Measurements from ENCODE around the gene DUSP7.

DUSP7 gene

GRCh38 chr3:52041118-52041731, 15.1 kb downstream of the DUSP7 start:
- DNase-seq = peak; percentile 69
- H3K27ac ChIP-seq = peak overlapping the region; percentile 85

GRCh38 chr3:52040600-52040999, 15.8 kb downstream of the DUSP7 start:
- H3K27me3 ChIP-seq (ENCODE audit: insufficient read depth, low read depth, severe bottlenecking) = no peaks in the 10 kb centered on the region
- peak overlapping the region; percentile 85 for H3K27ac ChIP-seq
- no peak for DNase-seq
- H3K4me3 ChIP-seq (ENCODE audit: low read depth, low read length) = no peak overlapping the region
- no peak for TF ChIP-seq CTCF (IDR thresholded peaks at IDR 0.05; ENCODE audit: low read depth, low read length)
- H3K36me3 ChIP-seq = no peaks in the 10 kb centered on the region
- no peaks in the 10 kb centered on the region for H3K9me3 ChIP-seq (ENCODE audit: severe bottlenecking)

More at GRCh38 chr3:52041118-52041731, 15.1 kb downstream of the DUSP7 start:
- no peak overlapping the region for H3K4me3 ChIP-seq (ENCODE audit: low read depth, low read length)
- TF ChIP-seq CTCF (IDR thresholded peaks at IDR 0.05; ENCODE audit: low read depth, low read length) = peak; percentile 67
- no peaks in the 10 kb centered on the region for H3K36me3 ChIP-seq
- H3K9me3 ChIP-seq (ENCODE audit: severe bottlenecking) = no peaks in the 10 kb centered on the region
- no peaks in the 10 kb centered on the region for H3K27me3 ChIP-seq (ENCODE audit: insufficient read depth, low read depth, severe bottlenecking)

GRCh38 chr3:52039846-52040245, 16.5 kb downstream of the DUSP7 start:
- no peaks in the 10 kb centered on the region for H3K36me3 ChIP-seq
- H3K4me3 ChIP-seq (ENCODE audit: low read depth, low read length) = no peak overlapping the region
- no peaks in the 10 kb centered on the region for H3K9me3 ChIP-seq (ENCODE audit: severe bottlenecking)
- H3K27ac ChIP-seq = no peak overlapping the region
- no peaks in the 10 kb centered on the region for H3K27me3 ChIP-seq (ENCODE audit: insufficient read depth, low read depth, severe bottlenecking)
- no peak for TF ChIP-seq CTCF (IDR thresholded peaks at IDR 0.05; ENCODE audit: low read depth, low read length)
- no peak for DNase-seq

- DNase-seq = no peak
Measured at GRCh38 chr3:52039426-52039825, 16.9 kb downstream of the DUSP7 start.

GRCh38 chr3:52038227-52038626, 18.1 kb downstream of the DUSP7 start:
- DNase-seq = no peak
- H3K36me3 ChIP-seq = no peaks in the 10 kb centered on the region
- TF ChIP-seq CTCF (IDR thresholded peaks at IDR 0.05; ENCODE audit: low read depth, low read length) = no peak
- peak overlapping the region; percentile 16; the same call in 1 of the 2 replicates for H3K27ac ChIP-seq
- H3K9me3 ChIP-seq (ENCODE audit: severe bottlenecking) = no peaks in the 10 kb centered on the region
- H3K4me3 ChIP-seq (ENCODE audit: low read depth, low read length) = no peak overlapping the region
- H3K27me3 ChIP-seq (ENCODE audit: insufficient read depth, low read depth, severe bottlenecking) = no peaks in the 10 kb centered on the region

More at GRCh38 chr3:52039426-52039825, 16.9 kb downstream of the DUSP7 start:
- TF ChIP-seq CTCF (IDR thresholded peaks at IDR 0.05; ENCODE audit: low read depth, low read length) = no peak
- Histone ChIP-seq H3K27ac (no peak overlapping the region), H3K9me3 (ENCODE audit: severe bottlenecking) (no peaks in the 10 kb centered on the region), H3K4me3 (ENCODE audit: low read depth, low read length) (no peak overlapping the region), H3K27me3 (ENCODE audit: insufficient read depth, low read depth, severe bottlenecking) (no peaks in the 10 kb centered on the region), H3K36me3 (no peaks in the 10 kb centered on the region)

- Histone ChIP-seq H3K4me3 (ENCODE audit: low read depth, low read length) (no peak overlapping the region), H3K36me3 (no peaks in the 10 kb centered on the region), H3K27me3 (ENCODE audit: insufficient read depth, low read depth, severe bottlenecking) (no peaks in the 10 kb centered on the region), H3K27ac (peak overlapping the region; percentile 26), H3K9me3 (ENCODE audit: severe bottlenecking) (no peaks in the 10 kb centered on the region)
- DNase-seq = no peak
- no peak for TF ChIP-seq CTCF (IDR thresholded peaks at IDR 0.05; ENCODE audit: low read depth, low read length)
Measured at GRCh38 chr3:52037291-52037690, 19.1 kb downstream of the DUSP7 start.

Data from WERI-Rb-1 (cell line).